EH (cell line): ENCODE measurements around the gene SHROOM1.
"Not testable (repeated sequence)": the region's sequence is repeated elsewhere in the genome, so short reads cannot be mapped to it uniquely, and the experiment has no call there.

Experiments
- DNase-seq: peaks from one replicate; pipeline ENCODE4 v3.0.0-alpha.2; 2015; ENCODE audit warnings: low read depth

Gene SHROOM1

DNA sequence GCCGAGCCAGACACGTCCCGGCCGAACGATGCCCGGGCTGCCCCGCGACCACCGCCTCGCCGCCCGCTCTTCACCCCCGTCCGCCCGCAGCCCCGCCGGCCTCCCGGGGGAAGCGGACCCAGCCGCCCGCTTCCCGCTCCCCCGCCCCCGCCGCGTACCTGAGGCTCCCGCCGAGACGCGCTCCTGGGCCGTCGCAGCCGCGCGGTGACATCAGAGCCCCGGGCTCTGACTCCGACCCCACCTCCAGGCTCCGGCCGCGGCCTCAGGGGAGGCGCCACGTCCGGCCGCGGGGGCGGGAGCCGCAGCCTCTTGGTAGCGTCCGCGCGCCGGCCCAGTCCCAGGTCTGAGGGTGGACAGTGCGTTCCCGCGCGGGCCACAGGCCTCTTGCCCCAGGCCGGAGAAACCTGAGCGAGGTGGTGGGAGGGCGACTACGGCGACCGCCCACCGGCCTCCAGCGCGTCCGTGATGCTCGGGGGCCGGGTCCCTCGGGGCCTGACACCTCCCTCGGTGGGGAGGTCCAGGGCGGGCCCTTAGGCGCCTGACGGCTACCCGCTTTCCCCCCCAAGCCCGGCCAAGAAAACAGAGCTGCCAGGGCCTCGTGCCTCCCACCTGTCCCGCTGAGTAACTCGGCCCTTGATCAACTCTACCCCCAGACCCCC lies at the start of gene SHROOM1:
Gene SHROOM1, minus strand, starts transcription at position 212 of the 659 bp plus-strand sequence. CDS start 4,507 bp downstream, outside the sequence.
- peak; percentile 69 for DNase-seq

DNA sequence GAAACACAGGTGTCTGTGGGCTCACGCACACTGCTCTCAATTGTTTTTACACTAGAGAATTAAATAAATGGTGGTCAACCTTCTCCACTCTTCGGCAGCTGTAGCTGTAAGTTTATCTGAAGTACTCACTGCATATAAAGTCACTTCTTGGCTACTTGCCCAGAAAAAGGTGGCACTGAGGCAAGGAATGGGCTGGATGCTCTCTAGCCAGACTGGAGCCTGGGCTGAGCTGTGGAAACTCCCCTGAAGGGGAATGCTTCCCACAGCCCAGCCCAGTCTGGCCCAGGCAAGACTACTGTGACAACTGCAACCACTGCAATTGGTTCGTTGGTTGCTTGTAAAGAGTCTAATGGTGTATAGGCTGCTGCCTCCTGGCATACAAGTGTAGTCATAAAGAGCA lies 47.5 kb upstream of the SHROOM1 start:
- peak; percentile 66 for DNase-seq

GRCh38 chr5:132877466-132877865 lies 47.0 kb upstream of the SHROOM1 start:
- no peak for DNase-seq

DNA sequence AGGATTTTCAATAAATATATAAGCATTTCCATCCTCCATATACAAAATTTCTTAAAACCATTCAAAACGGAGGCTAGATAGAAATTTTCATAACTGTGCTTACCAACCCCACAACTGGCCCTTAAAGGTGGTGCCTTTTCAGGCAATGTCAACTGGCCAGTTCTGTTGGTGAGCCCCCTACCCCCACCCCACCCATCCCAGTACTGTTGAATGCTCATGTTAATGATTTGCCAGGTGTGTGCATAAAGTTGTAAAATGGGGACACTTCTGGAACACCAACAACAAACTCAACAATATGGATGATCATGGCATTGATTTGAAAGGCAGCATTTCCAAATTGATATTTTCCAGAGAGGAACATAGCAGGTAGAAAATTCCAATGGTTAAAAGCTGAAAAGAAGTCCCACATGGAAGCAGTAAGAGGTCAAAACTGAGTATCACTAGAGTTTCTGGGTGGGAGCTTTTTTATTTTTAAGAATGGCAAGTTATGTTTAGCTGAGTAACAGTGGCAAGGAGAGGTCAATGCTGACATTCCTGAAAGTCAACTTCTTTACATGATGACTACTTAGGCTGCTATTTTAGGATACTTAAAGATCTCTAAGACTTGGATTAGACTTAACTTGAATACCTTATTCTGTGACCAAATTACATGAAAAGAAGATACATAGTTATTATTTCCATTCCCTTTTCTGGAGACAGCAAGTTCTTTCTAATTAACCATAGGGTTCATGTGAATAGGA lies 45.7 kb upstream of the SHROOM1 start:
- peak; percentile 76 for DNase-seq

GRCh38 chr5:132873930-132874271 lies 43.5 kb upstream of the SHROOM1 start:
- DNase-seq = no peak

GRCh38 chr5:132873119-132873929 lies 42.9 kb upstream of the SHROOM1 start, which contains the start of gene LEAP2:
LEAP2 (plus strand) TSS chr5:132873668; CDS start chr5:132873695, 27 bp downstream.
- DNase-seq = peak; percentile 44

DNA sequence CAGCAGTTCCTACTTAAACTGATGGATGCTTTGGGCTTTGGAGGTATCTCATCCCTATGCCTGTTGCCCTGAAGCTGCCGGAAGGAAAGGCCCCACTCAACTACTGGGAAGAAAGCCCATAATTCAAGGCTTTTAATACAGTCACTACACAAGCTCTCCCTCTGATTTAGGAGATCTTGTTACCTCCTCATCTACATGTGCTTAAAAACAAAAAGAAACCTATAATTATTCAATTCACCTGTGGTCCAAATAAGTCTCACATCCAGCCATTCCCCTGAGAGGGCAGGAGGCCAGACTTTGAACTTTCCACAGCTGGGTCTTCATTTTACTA lies 42.3 kb upstream of the SHROOM1 start:
- DNase-seq = no peak

DNA sequence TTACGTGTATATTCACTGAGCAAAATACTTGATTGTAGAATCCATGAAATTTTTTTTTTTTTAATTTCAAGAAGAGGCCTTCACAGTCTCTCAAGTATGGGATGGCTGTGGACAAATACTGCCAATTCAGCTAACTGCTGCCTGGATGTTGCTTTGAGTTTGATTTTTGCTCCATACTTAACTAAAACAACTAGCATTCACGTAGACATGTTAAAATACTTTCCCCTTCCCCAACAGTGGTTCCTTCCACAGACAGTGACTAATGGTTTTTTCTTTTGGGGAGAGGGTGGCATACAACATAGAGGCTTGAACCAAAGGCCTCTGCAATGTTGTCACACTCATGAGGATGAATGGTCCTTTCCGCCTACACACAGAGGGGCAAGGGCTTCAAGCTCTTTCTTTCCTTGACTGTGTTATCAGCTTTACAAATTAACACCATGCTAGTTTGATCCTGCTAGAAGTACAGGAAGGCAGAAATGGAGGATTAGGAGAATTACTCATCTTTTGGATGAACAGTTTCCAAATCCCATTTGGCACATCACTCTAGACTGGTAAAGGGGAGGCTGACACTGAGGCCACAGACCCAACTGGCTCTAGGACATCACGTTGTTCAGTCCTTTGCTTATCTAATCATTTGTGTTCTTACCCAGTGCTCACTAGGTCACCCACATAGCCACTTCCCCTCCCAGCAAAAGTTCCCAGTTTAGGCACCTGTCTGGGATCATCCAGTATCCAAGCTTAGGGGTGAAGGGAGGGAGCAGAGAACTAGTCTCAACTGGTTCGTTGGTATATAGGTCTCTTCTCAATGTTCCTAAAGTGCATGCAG lies 41.2 kb upstream of the SHROOM1 start:
- DNase-seq = no peak

DNA sequence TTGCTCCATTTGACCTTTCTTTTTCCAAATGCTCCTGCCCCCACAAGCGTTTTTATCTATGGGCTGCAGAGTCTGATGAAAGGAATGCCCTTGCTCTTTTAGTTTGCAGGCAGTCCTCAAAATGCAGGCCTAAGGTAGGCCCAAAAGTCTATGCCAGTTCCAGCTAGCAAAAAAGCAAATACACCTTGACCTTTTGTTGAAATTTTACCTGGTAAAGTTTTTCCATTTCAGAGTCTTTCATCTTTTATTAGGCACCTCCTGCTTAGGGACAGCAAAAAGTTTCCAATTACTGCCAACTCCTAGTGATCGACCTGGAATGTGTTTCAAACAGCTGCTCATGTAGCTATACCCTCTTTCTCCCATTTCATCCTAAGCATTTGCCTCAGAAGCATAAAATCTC lies 40.4 kb upstream of the SHROOM1 start:
- no peak for DNase-seq

DNA sequence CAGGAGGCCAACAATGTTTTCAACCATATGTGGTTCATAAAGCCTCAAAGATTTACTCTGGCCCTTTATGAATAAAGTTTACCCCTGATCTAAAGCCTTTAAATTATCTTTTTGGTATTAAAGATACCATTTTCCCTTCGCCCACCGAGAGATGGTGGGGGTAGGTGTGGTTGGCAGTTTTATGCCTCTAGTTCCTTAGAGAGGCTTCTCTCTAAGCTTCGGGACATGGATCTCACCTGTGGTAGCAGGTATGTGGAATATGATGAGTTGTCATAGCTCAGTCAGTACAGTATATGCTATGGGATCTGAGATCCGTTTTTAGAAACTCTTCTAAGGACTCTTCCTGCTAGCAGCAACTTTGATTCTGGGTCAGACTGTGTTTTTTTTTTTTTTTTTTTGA lies 38.3 kb upstream of the SHROOM1 start:
- DNase-seq = no peak

DNA sequence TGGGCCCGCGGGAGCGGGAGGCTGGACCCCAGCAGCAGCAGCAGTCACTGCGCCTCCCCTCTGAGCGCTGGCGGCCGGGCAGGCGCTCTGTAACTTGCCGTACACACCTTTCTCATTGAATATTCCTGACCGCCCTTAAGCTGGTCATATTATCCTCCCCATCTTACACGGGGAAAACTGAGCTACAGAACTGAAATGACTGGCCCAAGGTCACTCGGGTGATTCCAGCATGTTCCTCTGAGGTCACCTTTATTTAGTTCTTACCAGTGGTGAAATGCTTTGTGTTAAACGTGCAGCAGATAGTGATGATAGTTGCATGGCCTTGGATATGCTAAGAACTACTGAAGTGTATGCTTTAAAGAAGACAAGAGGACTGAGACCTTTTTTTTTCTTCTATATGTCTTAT lies 36.6 kb upstream of the SHROOM1 start:
- DNase-seq = no peak

DNA sequence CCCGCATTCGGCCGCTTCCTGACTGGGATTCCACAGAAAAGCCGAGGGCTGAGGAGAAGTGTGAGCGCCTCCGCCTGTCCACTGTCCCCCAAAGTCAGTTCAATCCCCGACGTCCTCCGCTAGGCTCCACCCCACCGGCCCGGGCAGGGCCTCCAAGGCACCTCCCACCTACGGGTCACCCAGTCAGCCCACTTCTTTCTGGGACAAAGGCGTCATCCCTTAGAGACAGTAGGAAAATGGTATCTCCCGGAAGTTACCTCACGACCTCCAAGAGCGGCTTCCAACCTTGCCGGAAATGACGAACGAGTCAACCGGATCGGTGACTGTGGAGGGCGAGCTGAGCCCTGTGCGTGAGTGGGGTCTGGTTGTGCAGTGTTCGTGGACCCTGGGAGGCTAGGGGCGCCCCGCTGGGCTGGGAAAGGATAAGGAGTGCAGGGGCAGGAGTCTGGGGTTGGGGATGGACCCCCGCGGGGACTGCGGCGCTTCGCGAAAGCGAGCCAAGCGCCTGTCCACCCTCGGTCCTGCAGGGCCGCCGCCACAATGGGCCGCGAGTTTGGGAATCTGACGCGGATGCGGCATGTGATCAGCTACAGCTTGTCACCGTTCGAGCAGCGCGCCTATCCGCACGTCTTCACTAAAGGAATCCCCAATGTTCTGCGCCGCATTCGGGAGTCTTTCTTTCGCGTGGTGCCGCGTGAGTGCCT lies 36.0 kb upstream of the SHROOM1 start, which contains the start of the genes GDF9 and UQCRQ:
Gene GDF9, minus strand, starts transcription at position 128 of the 704 bp plus-strand sequence. CDS start 1,936 bp downstream, outside the sequence.
Gene UQCRQ, plus strand, starts transcription at position 301 of the 704 bp plus-strand sequence. Its CDS starts 240 bp downstream, at position 541.
- DNase-seq = peak; percentile 100

- no peak for DNase-seq
Observed at GRCh38 chr5:132865668-132866341, 35.4 kb upstream of the SHROOM1 start.

GRCh38 chr5:132860742-132861141 lies 30.3 kb upstream of the SHROOM1 start:
- DNase-seq = no peak

- no peak for DNase-seq
Observed at GRCh38 chr5:132859889-132860437, 29.5 kb upstream of the SHROOM1 start.

DNA sequence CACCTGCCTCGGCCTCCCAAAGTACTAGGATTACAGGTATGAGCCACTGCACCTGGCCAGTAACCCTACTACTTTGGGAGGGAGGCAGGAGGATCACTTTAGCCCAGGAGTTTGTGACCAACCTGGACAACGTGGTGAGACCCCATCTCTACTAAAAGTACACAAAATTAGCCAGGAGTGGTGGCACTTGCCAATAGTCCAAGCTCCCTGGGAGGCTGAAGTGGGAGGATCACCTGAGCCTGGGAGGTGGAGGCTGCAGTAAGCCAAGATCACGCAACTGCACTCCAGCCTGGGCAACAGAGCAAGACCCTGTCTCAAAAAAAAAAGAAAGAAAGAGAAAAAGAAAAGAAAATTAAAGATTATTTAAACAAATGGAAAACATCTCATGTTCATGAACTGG lies 25.6 kb upstream of the SHROOM1 start:
- no peak for DNase-seq

DNA sequence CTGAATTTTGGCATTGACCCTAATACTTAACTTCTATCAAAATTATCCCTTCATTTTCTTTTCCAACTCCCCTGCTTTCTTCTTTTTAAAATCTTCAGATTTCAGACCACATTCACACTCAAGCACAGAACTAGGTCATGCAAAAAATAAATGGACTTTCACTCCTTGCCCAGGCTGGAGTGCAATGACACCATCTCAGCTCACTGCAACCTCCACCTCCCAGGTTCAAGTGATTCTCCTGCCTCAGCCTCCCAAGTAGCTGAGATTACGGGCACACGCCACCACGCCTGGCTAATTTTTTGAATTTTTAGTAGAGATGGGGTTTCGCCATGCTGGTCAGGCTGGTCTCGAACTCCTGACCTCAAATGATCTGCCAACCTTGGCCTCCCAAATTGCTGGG lies 24.5 kb upstream of the SHROOM1 start:
- DNase-seq = not testable (repeated sequence)

GRCh38 chr5:132854301-132854700 lies 23.9 kb upstream of the SHROOM1 start:
- DNase-seq = peak; percentile 44

GRCh38 chr5:132853790-132854189 lies 23.3 kb upstream of the SHROOM1 start:
- DNase-seq = peak; percentile 32

GRCh38 chr5:132853323-132853722 lies 22.9 kb upstream of the SHROOM1 start:
- DNase-seq = no peak
